MCF 10A (cell line): ENCODE measurements around the gene INTS1. TPM values are rescaled to one million over a fixed set of nuclear protein-coding genes. Genes with fewer than 3 reads are reported as not detected.

Experiments
- BruUV-seq: library from RNA; stranded (reverse); fragments of 400-500 nt; replicated peaks from 2 replicates; lab custom pipeline; 2021; lab: Mats Ljungman, UMichigan
- CTCF ChIA-PET: fragments of 300-600 bp; sonication (Branson Sonifier 250); formaldehyde crosslinking; extraction: SDS; loops from one replicate; lab custom pipeline; 2021; ENCODE audit warnings: antibody characterized with exemption, inconsistent platforms; lab: Yijun Ruan, JAX
- POLR2A ChIA-PET: fragments of 300-600, 350-650 bp; sonication (Branson Sonifier 250); formaldehyde crosslinking; extraction: SDS; loops from one replicate; lab custom pipeline; 2020; ENCODE audit warnings: antibody characterized with exemption, inconsistent platforms; lab: Yijun Ruan, JAX
- DNase-seq: peaks from one replicate; pipeline ENCODE4 v3.0.0-alpha.2; 2018; ENCODE audit not compliant: unreplicated experiment
- H3K27ac Mint-ChIP-seq: one replicate; pipeline ENCODE4 v1.8.0; 2022; ENCODE audit warnings: mild to moderate bottlenecking, low read depth, mixed read lengths; ENCODE audit not compliant: unreplicated experiment
- H3K27me3 Mint-ChIP-seq: one replicate; pipeline ENCODE4 v1.8.0; 2022; ENCODE audit warnings: mixed read lengths; ENCODE audit not compliant: insufficient read depth, unreplicated experiment
- H3K36me3 Mint-ChIP-seq: one replicate; pipeline ENCODE4 v1.8.0; 2022; ENCODE audit warnings: mild to moderate bottlenecking, moderate library complexity, mixed read lengths; ENCODE audit not compliant: insufficient read depth, unreplicated experiment
- H3K4me1 Mint-ChIP-seq: one replicate; pipeline ENCODE4 v1.8.0; 2022; ENCODE audit warnings: mixed read lengths; ENCODE audit not compliant: insufficient read depth, unreplicated experiment
- H3K4me3 Mint-ChIP-seq: one replicate; pipeline ENCODE4 v1.8.0; 2022; ENCODE audit warnings: mild to moderate bottlenecking, moderate library complexity, mixed read lengths; ENCODE audit not compliant: unreplicated experiment
- H3K9me3 Mint-ChIP-seq: one replicate; pipeline ENCODE4 v1.8.0; 2022; ENCODE audit warnings: mixed read lengths; ENCODE audit not compliant: unreplicated experiment
- CTCF ChIP-seq: fragments of 200-600 bp; IDR thresholded peaks from one replicate; pipeline ENCODE4 v1.8.0; 2022; ENCODE audit warnings: antibody characterized with exemption, mild to moderate bottlenecking; ENCODE audit not compliant: unreplicated experiment
- intact Hi-C: fragments of 100-400 bp; cut with micrococcal nuclease; formaldehyde crosslinking; loops from 2 replicates; pipeline ENCODE4 v1.14.1; 2022
- total RNA-seq: library from RNA; stranded (reverse); gene quantifications from 2 replicates; pipeline ENCODE4 v1.2.3, GENCODE V29; 2022

INTS1 gene
- total RNA-seq, 1 experiment from 2014 or later, result 86.3 TPM

- intact Hi-C loops, result no loop called here
- Mint-ChIP-seq H3K4me3 (peak overlapping the region; percentile 78), H3K9me3 (no peaks in the 10 kb centered on the region), H3K36me3 (peaks cover 4% of the 10 kb centered on the region), H3K27me3 (no peaks in the 10 kb centered on the region), H3K27ac (no peak overlapping the region), H3K4me1 (peaks cover 34% of the 10 kb centered on the region)
- no peak for DNase-seq
- TF ChIP-seq CTCF, result no peak
- ChIA-PET CTCF (interaction anchor here (0.6 to 1.5 kb wide), 5 partner anchors 17 to 369 kb away, joined by 3 to 11 read pairs (median 3); partner anchors contain the start of gene GPER1), POLR2A (interaction anchor here (0.5 to 1.4 kb wide), 6 partner anchors 70 to 897 kb away, joined by 3 to 4 read pairs (median 3); partner anchors contain the start of genes SUN1 and TMEM184A)
- no TSS peak for BruUV-seq
These were observed 46.9 kb downstream of the INTS1 start for GRCh38 chr7:1457059-1457948.

- BruUV-seq, result no TSS peak
- DNase-seq, result no peak
- no peaks in the 10 kb centered on the region for H3K9me3 Mint-ChIP-seq
- H3K4me3 Mint-ChIP-seq, result peak overlapping the region; percentile 67
- intact Hi-C loops, result no loop called here
- CTCF ChIA-PET, result interaction anchor here (1.5 kb wide), 1 partner anchor 23 kb away, joined by 5 read pairs; no protein-coding TSS in a partner anchor
- no peaks in the 10 kb centered on the region for H3K36me3 Mint-ChIP-seq
- POLR2A ChIA-PET, result interaction anchor here (1.0 to 1.4 kb wide), 2 partner anchors 10 to 18 kb away, joined by 4 to 6 read pairs; no protein-coding TSS in a partner anchor
- H3K27me3 Mint-ChIP-seq, result no peaks in the 10 kb centered on the region
- TF ChIP-seq CTCF, result no peak
- H3K27ac Mint-ChIP-seq, result peak overlapping the region; percentile 85
- H3K4me1 Mint-ChIP-seq, result peaks cover 27% of the 10 kb centered on the region
These were observed 48.2 kb downstream of the INTS1 start for GRCh38 chr7:1455955-1456354.

GRCh38 chr7:1455241-1455939 lies 48.8 kb downstream of the INTS1 start:
- no peaks in the 10 kb centered on the region for H3K36me3 Mint-ChIP-seq
- H3K27me3 Mint-ChIP-seq, result no peaks in the 10 kb centered on the region
- CTCF ChIA-PET, result no interaction called here

More at GRCh38 chr7:1455241-1455939, 48.8 kb downstream of the INTS1 start:
- H3K4me3 Mint-ChIP-seq, result peak overlapping the region; percentile 67
- peaks cover 27% of the 10 kb centered on the region for H3K4me1 Mint-ChIP-seq
- peak overlapping the region; percentile 85 for H3K27ac Mint-ChIP-seq
- H3K9me3 Mint-ChIP-seq, result no peaks in the 10 kb centered on the region
- no TSS peak for BruUV-seq
- POLR2A ChIA-PET, result interaction anchor here (1.0 to 1.4 kb wide), 3 partner anchors 11 to 35 kb away, joined by 3 to 6 read pairs (median 4); no protein-coding TSS in a partner anchor
- TF ChIP-seq CTCF, result no peak
- intact Hi-C loops, result no loop called here
- DNase-seq, result peak; percentile 80
